ENCODE measurements around the gene NEU3. TPM values are rescaled to one million over a fixed set of nuclear protein-coding genes. Genes with fewer than 3 reads are reported as not detected.
"Not testable (repeated sequence)": the region's sequence is repeated elsewhere in the genome, so short reads cannot be mapped to it uniquely, and the experiment has no call there.

Gene NEU3
- polyA plus RNA-seq, 3 donors: 9.0 to 17.5 (median 13.1) TPM

GRCh38 chr11:74978041-74978440 is 10.7 kb upstream of the NEU3 start:
- DNase-seq: no peak

GRCh38 chr11:74980634-74981033 is 8.1 kb upstream of the NEU3 start:
- DNase-seq: no peak

GRCh38 chr11:74981888-74982287 is 6.8 kb upstream of the NEU3 start:
- DNase-seq: no peak

- no peak for DNase-seq
These were observed 4.7 kb upstream of the NEU3 start for GRCh38 chr11:74984070-74984469.

- no peak for DNase-seq
These were observed 4.0 kb upstream of the NEU3 start for GRCh38 chr11:74984730-74985129.

GRCh38 chr11:74989260-74989638 is 516 bp downstream of the NEU3 start:
- DNase-seq: no peak

GRCh38 chr11:74990150-74990549 is 1.4 kb downstream of the NEU3 start:
- not testable (repeated sequence) for DNase-seq

- no peak for DNase-seq
These were observed 2.2 kb downstream of the NEU3 start for GRCh38 chr11:74990941-74991340.

- no peak for DNase-seq
These were observed 4.1 kb downstream of the NEU3 start for GRCh38 chr11:74992852-74993251.

GRCh38 chr11:75000975-75001354 is 12.2 kb downstream of the NEU3 start:
- no peak for DNase-seq

GRCh38 chr11:75001686-75002085 is 13.0 kb downstream of the NEU3 start:
- DNase-seq: no peak

GRCh38 chr11:75002516-75002915 is 13.8 kb downstream of the NEU3 start:
- no peak for DNase-seq

- no peak for DNase-seq
These were observed 15.5 kb downstream of the NEU3 start for GRCh38 chr11:75004215-75004614.

GRCh38 chr11:75011357-75011756 is 22.6 kb downstream of the NEU3 start:
- DNase-seq: no peak

- no peak for DNase-seq
These were observed 23.1 kb downstream of the NEU3 start for GRCh38 chr11:75011872-75012271.

- DNase-seq: no peak
These were observed 24.3 kb downstream of the NEU3 start for GRCh38 chr11:75013051-75013450.

- DNase-seq: no peak
These were observed 25.4 kb downstream of the NEU3 start for GRCh38 chr11:75014129-75014528.

GRCh38 chr11:75019200-75019599 is 30.5 kb downstream of the NEU3 start:
- not testable (repeated sequence) for DNase-seq

GRCh38 chr11:75020328-75020727 is 31.6 kb downstream of the NEU3 start:
- DNase-seq: not testable (repeated sequence)

GRCh38 chr11:75022296-75022695 is 33.6 kb downstream of the NEU3 start:
- DNase-seq: peak; percentile 19

GRCh38 chr11:75022759-75023396 is 34.1 kb downstream of the NEU3 start:
- DNase-seq: peak; percentile 73

GRCh38 chr11:75023446-75024067 is 34.8 kb downstream of the NEU3 start:
- DNase-seq: no peak

GRCh38 chr11:75024068-75024449 is 35.3 kb downstream of the NEU3 start:
- DNase-seq: no peak

- DNase-seq: peak; percentile 10
These were observed 36.1 kb downstream of the NEU3 start for GRCh38 chr11:75024764-75025211.

Data from renal pelvis (tissue), 4 donors.